Measurements from ENCODE around the gene TEX14.

DNA sequence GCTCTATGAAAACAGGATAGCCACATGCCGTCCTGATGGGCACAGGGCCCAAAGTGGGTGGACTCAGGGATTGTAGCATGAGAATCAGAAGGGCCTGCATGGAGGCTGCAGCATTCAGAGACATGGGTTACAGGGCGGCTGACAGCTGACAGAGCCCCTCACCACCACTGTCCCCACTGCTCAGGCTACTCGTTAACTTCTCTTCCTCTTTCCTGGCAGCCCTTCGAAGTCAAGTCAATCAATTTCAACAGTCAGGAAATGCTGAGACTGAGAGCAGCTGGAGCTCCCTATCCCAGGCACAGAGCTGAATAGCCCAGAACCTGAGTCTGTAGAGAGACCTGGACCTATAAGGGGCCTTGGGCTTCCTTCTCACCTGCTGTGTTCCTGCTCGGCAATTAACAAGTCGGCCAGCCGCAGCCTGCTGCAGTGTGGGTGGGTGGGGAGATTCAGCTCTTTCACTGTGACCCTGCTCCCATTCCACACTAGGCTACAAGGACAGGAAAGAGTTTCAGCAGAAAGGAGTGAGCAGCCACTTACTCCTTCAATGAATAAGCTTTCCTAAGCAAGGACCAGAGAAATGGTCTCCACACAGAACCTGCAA lies 76.9 kb downstream of the TEX14 start:
- TF ChIP-seq CTCF (IDR thresholded peaks at IDR 0.05; ENCODE audit: insufficient read depth, low read length, poor library complexity, severe bottlenecking) (no peak), EZH2phosphoT487 (conservative IDR thresholded peaks at IDR 0.05; ENCODE audit: low read length) (no peak)

All from SU-DHL-6 (cell line).